PC-9 (cell line): ENCODE data around the gene FCN1. TPM values are rescaled to one million over a fixed set of nuclear protein-coding genes. Genes with fewer than 3 reads are reported as not detected.
A peak's percentile ranks its signal among the peaks of the same experiment; 100 is the strongest.

Source experiments
- BruUV-seq: library from RNA; stranded (reverse); fragments of 400-500 nt; replicated peaks from 2 replicates; lab custom pipeline; 2021; lab: Mats Ljungman, UMichigan
- CTCF ChIA-PET: fragments of 300-600 bp; sonication (Branson Sonifier 250); formaldehyde crosslinking; loops from one replicate; lab custom pipeline; 2022; ENCODE audit warnings: antibody characterized with exemption; lab: Charles Lee
- POLR2A ChIA-PET: fragments of 300-600 bp; sonication (Branson Sonifier 250); formaldehyde crosslinking; loops from one replicate; lab custom pipeline; 2022; ENCODE audit warnings: antibody characterized with exemption; ENCODE audit not compliant: unreplicated experiment; lab: Charles Lee
- DNase-seq, 2 experiments: peaks; one replicate each; pipeline versions ENCODE4 v3.0.0 to v3.0.0-alpha.2; 2015 to 2022; ENCODE audit warnings: mixed read lengths in 1 of 2
- H2AFZ ChIP-seq: fragments of 200-600 bp; sonication (generic); 2 replicates; pipeline ENCODE4 v1.8.1; 2017; ENCODE audit warnings: antibody characterized with exemption
- H3F3A ChIP-seq: fragments of 200-600 bp; sonication (generic); 2 replicates; pipeline ENCODE4 v1.8.1; 2017; ENCODE audit warnings: antibody characterized with exemption, mild to moderate bottlenecking, low read depth; ENCODE audit not compliant: insufficient read depth
- H3K27ac ChIP-seq: fragments of 200-600 bp; sonication (generic); 2 replicates; pipeline ENCODE4 v1.6.1; 2016; ENCODE audit warnings: mixed run types
- H3K27me3 ChIP-seq: fragments of 200-600 bp; sonication (generic); 2 replicates; pipeline ENCODE4 v1.6.1; 2016; ENCODE audit warnings: low read depth, mixed run types; ENCODE audit not compliant: insufficient read depth
- H3K36me3 ChIP-seq: fragments of 200-600 bp; sonication (generic); 2 replicates; pipeline ENCODE4 v1.6.1; 2016; ENCODE audit warnings: low read depth, mixed run types
- H3K4me1 ChIP-seq: fragments of 200-600 bp; sonication (generic); replicated peaks from 2 replicates; pipeline ENCODE4 v1.6.1; 2016; ENCODE audit warnings: mixed run types; ENCODE audit not compliant: insufficient read depth
- H3K4me2 ChIP-seq: fragments of 200-600 bp; sonication (generic); 2 replicates; pipeline ENCODE4 v1.6.1; 2017; ENCODE audit warnings: mixed run types
- H3K4me3 ChIP-seq: fragments of 200-600 bp; sonication (generic); 2 replicates; pipeline ENCODE4 v1.6.1; 2016; ENCODE audit warnings: mixed run types
- H3K79me2 ChIP-seq: fragments of 200-600 bp; sonication (generic); 2 replicates; pipeline ENCODE4 v1.6.1; 2017; ENCODE audit warnings: low read depth, mixed run types
- H3K9me2 ChIP-seq: fragments of 200-600 bp; sonication (generic); 2 replicates; pipeline ENCODE4 v1.8.1; 2017; ENCODE audit warnings: mild to moderate bottlenecking; ENCODE audit not compliant: insufficient read depth
- H3K9me3 ChIP-seq: fragments of 200-600 bp; sonication (generic); 2 replicates; pipeline ENCODE4 v1.8.1; 2016; ENCODE audit warnings: low read depth; ENCODE audit not compliant: insufficient read depth
- H4K20me1 ChIP-seq: fragments of 200-600 bp; sonication (generic); 2 replicates; pipeline ENCODE4 v1.8.1; 2017; ENCODE audit not compliant: insufficient read depth
- EZH2 ChIP-seq: fragments of 200-600 bp; sonication (generic); IDR thresholded peaks from 2 replicates; pipeline ENCODE4 v1.8.0; 2017; ENCODE audit warnings: antibody characterized with exemption, low read depth
- intact Hi-C: fragments of 100-400 bp; cut with micrococcal nuclease; formaldehyde crosslinking; loops from one replicate; pipeline ENCODE4 v1.10.0; 2022; ENCODE audit not compliant: unreplicated experiment
- total RNA-seq: library from RNA; stranded (reverse); gene quantifications from 2 replicates; pipeline ENCODE4 v1.2.3, GENCODE V29; 2021
- TF ChIP-seq, protein P1 (sequence below): fragments of 200-600 bp; sonication (generic); conservative IDR thresholded peaks from 2 replicates; pipeline ENCODE4 v1.6.1; 2017; ENCODE audit warnings: mixed run types, antibody characterized with exemption, mild to moderate bottlenecking, moderate library complexity

The FCN1 gene
- total RNA-seq, 1 experiment from 2014 or later, result not detected

DNA sequence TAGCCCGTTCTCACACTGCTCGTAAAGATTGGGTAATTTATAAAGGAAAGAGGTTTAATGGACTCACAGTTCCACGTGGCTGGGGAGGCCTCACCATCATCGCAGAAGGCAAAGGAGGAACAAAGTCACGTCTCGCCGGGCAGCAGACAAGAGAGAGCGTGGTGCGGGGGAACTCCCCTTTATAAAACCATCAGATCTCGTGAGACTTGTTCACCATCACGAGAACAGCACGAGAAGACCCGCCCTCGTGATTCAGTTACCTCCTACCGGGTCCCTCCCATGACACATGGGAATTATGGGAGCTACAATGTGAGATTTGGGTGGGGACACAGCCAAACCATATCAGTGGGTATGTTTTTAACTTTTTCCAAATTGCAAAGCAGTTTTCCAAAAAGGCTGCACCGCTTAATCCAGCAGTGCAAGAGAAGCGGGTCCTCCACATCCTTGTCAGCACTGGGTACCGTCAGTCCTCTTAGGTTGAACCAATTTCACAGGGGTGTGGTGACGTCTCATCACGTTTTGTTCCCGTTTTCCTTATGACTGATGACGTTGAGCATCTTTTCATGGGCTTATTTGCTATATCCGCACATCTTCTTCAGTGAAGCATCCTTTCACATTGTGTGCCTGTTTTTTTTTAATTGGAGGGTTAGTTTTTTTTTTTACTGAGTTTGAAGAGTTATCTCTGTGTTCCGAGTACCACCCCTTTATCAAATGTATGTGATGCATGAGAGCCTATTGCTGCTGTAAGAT is 45.1 kb downstream of the FCN1 start:
- TF ChIP-seq EZH2, result no peak
- TF ChIP-seq, protein P1, sequence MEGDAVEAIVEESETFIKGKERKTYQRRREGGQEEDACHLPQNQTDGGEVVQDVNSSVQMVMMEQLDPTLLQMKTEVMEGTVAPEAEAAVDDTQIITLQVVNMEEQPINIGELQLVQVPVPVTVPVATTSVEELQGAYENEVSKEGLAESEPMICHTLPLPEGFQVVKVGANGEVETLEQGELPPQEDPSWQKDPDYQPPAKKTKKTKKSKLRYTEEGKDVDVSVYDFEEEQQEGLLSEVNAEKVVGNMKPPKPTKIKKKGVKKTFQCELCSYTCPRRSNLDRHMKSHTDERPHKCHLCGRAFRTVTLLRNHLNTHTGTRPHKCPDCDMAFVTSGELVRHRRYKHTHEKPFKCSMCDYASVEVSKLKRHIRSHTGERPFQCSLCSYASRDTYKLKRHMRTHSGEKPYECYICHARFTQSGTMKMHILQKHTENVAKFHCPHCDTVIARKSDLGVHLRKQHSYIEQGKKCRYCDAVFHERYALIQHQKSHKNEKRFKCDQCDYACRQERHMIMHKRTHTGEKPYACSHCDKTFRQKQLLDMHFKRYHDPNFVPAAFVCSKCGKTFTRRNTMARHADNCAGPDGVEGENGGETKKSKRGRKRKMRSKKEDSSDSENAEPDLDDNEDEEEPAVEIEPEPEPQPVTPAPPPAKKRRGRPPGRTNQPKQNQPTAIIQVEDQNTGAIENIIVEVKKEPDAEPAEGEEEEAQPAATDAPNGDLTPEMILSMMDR, result no peak
- no peak overlapping the region for H2AFZ ChIP-seq
- peak overlapping the region; percentile 24; the same call in 1 of the 2 replicates for H3K4me3 ChIP-seq
- no peaks in the 10 kb centered on the region for H3F3A ChIP-seq
- DNase-seq, result no peak
- intact Hi-C loops, result no loop called here
- ChIA-PET POLR2A (no interaction called here), CTCF (no interaction called here)
- H3K4me2 ChIP-seq, result peak overlapping the region; percentile 13; the same call in 1 of the 2 replicates
- no peaks in the 10 kb centered on the region for H3K4me1 ChIP-seq
- H3K79me2 ChIP-seq, result no peaks in the 10 kb centered on the region
- BruUV-seq, result no TSS peak
- no peaks in the 10 kb centered on the region for H3K9me3 ChIP-seq
- no peak overlapping the region for H3K27ac ChIP-seq
- H3K36me3 ChIP-seq, result no peaks in the 10 kb centered on the region
- no peaks in the 10 kb centered on the region for H3K9me2 ChIP-seq
- peaks cover 70% of the 10 kb centered on the region for H3K27me3 ChIP-seq
- H4K20me1 ChIP-seq, result no peaks in the 10 kb centered on the region

DNA sequence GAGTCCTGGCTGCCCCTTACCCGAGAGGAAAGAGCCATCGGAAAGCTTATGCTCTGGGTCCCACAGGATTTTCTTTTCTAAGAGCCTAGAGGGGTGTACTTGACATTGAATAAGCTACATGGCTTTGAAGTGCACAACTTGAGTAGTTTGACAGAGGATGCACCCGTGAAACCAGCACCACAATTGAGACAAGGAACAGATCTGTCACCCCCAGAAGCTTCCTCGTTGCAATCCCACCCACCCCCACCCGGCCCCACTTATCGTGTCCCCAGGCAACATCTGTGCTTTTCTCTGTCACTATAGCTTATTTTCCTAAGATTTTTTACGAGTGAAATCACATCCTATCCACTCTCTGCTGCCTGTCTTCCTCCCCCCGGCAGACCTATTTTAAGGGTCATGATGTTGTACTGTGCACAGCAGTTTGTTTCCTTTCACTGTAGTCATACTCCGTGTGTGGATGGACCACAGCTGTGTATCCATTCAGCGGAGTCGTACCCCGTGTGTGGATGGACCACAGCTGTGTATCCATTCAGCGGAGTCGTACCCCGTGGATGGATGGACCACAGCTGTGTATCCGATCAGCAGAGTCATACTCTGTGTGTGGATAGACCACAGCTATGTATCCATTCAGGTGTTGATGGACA is 45.9 kb downstream of the FCN1 start:
- no peaks in the 10 kb centered on the region for H3K79me2 ChIP-seq
- peak overlapping the region; percentile 28; the same call in 1 of the 2 replicates for H3K4me2 ChIP-seq
- H3K9me2 ChIP-seq, result no peaks in the 10 kb centered on the region
- H3K36me3 ChIP-seq, result no peaks in the 10 kb centered on the region
- POLR2A ChIA-PET, result no interaction called here
- no peak overlapping the region for H3K27ac ChIP-seq
- DNase-seq, result no peak
- BruUV-seq, result no TSS peak
- H3K9me3 ChIP-seq, result no peaks in the 10 kb centered on the region
- TF ChIP-seq EZH2, result no peak
- TF ChIP-seq, protein P1, result no peak
- no peak overlapping the region for H2AFZ ChIP-seq
- CTCF ChIA-PET, result no interaction called here
- no peaks in the 10 kb centered on the region for H3K4me1 ChIP-seq
- intact Hi-C loops, result no loop called here
- no peaks in the 10 kb centered on the region for H3F3A ChIP-seq
- H3K4me3 ChIP-seq, result peak overlapping the region; percentile 24; the same call in 1 of the 2 replicates
- no peaks in the 10 kb centered on the region for H4K20me1 ChIP-seq
- peaks cover 64% of the 10 kb centered on the region for H3K27me3 ChIP-seq

- H3K36me3 ChIP-seq, result no peaks in the 10 kb centered on the region
- H4K20me1 ChIP-seq, result no peaks in the 10 kb centered on the region
- peaks cover 62% of the 10 kb centered on the region for H3K27me3 ChIP-seq
- H3K27ac ChIP-seq, result no peak overlapping the region
- CTCF ChIA-PET, result no interaction called here
- intact Hi-C loops, result no loop called here
- H2AFZ ChIP-seq, result no peak overlapping the region
- POLR2A ChIA-PET, result no interaction called here
- BruUV-seq, result no TSS peak
- H3K4me1 ChIP-seq, result no peaks in the 10 kb centered on the region
- no peaks in the 10 kb centered on the region for H3K9me2 ChIP-seq
- DNase-seq, result no peak
- no peaks in the 10 kb centered on the region for H3F3A ChIP-seq
- H3K4me2 ChIP-seq, result peak overlapping the region; percentile 28; the same call in 1 of the 2 replicates
- TF ChIP-seq EZH2, result no peak
- TF ChIP-seq, protein P1, result no peak
- H3K9me3 ChIP-seq, result no peaks in the 10 kb centered on the region
- no peaks in the 10 kb centered on the region for H3K79me2 ChIP-seq
- no peak overlapping the region; the same call in 1 of the 2 replicates for H3K4me3 ChIP-seq
These were observed 46.7 kb downstream of the FCN1 start for GRCh38 chr9:134870746-134871662.
